DMS53 treated with DMSO at 0.1 percent for 48 hours (cell line): ENCODE results near the gene DYNC2H1.

Experiments used
- DNase-seq: peaks from one replicate; lab custom pipeline; 2025; ENCODE audit not compliant: unreplicated experiment; lab: John Stamatoyannopoulos, UW

DYNC2H1 gene

GRCh38 chr11:103520792-103521191 is 411.6 kb downstream of the DYNC2H1 start:
- no peak for DNase-seq

GRCh38 chr11:103525069-103525468 is 415.8 kb downstream of the DYNC2H1 start:
- no peak for DNase-seq

GRCh38 chr11:103528046-103528445 is 418.8 kb downstream of the DYNC2H1 start:
- no peak for DNase-seq

GRCh38 chr11:103528596-103528995 is 419.4 kb downstream of the DYNC2H1 start:
- DNase-seq = no peak

- no peak for DNase-seq
Measured at GRCh38 chr11:103529181-103529684, 420.0 kb downstream of the DYNC2H1 start.
